C1 segment of cervical spinal cord (tissue), 14 donors: Measurements from ENCODE around the gene TXLNG.

Experiments
- DNase-seq, 14 donors: peaks; one replicate each; lab custom pipeline; 2025; lab: John Stamatoyannopoulos, UW

TXLNG gene

DNA sequence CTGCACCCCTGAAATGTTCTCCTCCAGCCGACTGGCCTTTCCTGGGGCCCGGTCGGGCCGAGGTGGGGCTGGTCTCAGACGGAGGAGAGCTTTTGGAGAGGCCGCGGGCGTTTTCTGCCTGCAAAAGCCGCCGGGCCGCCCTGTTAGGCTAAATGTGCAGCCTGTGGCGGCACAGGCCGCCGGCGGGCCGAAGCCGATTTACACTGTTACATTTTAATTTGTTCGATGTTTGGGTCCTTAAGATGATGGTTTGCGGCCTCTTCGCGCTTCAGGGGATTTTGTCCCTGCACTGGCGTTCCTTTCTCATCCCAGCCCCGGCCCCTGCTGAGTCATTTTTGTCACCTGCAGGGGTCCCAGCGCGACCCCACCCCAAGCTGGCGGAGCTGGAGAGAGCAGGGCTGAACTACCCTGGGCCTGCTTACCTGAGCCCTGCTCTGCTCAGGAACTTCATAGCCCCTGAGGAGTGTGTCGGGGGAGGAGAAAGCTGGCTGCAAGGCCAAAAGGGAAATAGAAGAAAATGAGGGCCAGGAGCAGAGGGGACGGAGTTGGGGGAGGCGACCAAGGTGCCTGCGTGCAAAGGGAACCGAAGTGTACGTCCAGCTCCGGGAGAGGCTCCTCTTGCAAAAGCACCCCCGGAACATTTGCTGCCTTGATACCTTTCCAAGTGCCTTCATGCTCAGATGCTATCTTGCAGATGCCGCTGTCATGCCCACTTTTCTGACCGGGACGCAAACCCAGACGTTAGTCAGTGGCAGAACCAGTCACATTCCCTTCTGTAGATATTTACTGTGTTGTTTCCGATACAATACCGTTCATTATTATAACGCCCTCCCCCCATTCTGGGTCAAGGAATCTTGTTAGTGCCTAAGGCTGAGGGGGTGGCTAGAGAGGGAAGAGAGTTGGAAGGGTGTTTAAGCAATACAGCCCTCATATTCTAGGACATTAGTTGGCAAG lies 84.9 kb downstream of the TXLNG start:
- DNase-seq = peak in 11 of 14 donors; percentile 7 to 52 (median 39)

GRCh38 chrX:16873106-16873505 lies 86.8 kb downstream of the TXLNG start:
- DNase-seq = no peak

GRCh38 chrX:16874458-16875095 lies 88.3 kb downstream of the TXLNG start:
- no peak for DNase-seq

DNA sequence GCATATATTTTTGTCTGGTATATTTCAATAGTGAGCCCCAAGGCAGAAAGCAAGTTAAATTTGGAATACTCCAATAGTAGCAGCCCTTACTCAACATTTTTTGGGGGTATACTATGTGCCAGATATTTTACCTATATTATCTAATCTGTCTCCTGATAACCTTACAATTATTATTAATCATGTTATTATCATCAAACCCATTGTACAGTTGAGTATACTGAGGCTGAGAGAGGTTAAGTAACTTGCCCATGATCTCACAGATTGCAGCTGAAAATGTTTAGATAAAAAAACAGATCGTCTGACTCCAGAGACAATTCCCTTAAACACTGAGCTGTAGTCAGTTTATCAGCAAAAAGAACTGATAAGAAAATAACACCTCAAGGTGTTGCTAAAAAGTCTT lies 90.4 kb downstream of the TXLNG start:
- DNase-seq = no peak

DNA sequence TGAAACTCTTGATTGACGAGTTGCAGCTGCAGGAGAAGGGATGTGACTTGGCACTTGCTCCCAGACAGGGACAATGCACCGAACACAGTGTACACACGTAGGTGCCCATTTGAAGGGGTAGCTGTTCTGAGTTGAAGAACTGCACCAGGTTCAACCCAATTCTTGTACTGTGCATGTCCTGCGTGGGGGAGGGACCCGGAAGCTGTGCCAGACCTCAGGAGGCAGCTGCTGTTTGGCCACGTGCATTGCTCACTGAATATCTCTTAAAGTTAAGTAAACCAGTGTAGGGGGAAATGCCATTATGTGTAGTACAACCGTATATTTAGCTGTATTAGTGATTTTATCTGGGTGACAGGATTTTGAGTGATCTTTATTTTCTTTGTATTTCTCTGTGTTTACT lies 95.9 kb downstream of the TXLNG start:
- DNase-seq = peak in 5 of 14 donors; percentile 0 to 6 (median 3)

GRCh38 chrX:16882702-16883486 lies 96.6 kb downstream of the TXLNG start:
- peak in 11 of 14 donors; percentile 4 to 43 (median 38) for DNase-seq

DNA sequence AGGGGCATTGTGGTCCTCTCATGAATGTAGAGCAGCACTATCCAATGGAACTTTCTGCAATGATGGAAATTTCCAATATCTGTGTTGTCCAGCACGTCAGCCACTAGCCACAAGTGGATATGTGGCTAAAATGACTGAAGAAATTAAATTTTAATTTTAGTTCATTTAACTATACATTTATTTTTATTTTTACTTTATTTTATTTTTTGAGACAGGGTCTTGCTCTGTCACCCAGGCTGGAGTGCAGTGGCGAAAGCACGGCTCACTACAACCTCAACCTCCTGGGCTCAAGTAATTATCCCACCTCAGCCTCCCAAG lies 97.2 kb downstream of the TXLNG start:
- no peak for DNase-seq

DNA sequence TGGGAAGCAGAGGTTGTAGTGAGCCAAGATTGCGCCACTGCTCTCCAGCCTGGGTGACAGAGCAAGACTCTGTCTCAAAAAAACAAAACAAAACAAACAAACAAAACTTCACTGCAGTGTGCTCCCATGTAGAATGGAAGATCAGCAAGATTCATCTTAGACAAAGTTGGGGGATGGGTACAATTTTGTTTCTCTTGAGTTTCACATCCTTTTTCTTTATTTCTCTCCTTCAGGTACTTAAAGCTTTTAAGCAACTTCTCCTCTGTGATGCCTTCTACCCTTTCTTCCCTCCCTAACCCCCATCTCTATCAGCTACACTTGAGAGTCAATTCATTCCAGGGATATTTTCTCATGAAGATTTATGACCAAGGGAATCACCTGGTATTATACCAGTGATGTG lies 99.4 kb downstream of the TXLNG start:
- DNase-seq = no peak

DNA sequence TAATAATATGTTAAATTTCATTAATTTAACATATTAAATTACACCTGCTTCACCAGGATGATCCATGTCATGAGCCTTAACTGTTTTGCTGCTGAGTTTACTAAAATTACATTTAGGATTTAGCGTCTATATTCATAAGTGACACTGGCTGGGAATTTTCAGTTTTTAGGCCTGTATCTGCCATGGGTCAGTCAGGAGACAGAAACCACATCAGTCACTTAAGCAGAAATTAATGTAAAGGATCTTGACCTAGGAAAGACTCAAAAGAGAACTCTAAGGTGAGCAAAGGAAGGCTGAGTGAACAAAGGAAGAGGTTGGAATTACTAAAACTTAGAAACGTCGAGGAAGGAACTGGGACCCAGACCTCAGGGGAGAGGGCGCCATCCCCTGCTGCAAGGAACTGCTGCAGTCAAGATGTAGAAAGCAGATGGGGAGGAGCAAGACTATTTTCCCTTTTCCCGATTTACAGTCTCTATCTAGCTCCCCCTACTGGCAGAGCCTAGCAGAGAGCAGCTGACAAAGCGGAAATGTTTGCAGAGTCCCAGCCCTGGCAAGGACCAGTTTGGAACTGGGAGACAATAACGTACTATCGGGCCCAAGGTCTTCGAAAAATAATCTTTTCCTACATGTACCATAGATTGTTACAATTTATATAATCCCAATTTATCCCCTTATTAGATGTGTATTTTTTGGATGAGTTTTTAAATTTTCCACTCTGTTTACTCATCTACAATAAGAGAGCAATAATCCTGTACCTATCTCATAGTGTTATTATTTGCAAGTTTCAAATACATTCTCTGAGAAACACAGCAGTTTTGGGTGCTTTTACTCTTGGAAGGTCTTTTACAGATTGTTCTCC lies 106.5 kb downstream of the TXLNG start:
- DNase-seq = peak in 12 of 14 donors; percentile 2 to 57 (median 19)
